ENCODE measurements around the gene GNG7. TPM values are rescaled to one million over a fixed set of nuclear protein-coding genes. Genes with fewer than 3 reads are reported as not detected.

GNG7 gene
- total RNA-seq, 1 experiment from 2014 or later: 1.1 TPM

DNA sequence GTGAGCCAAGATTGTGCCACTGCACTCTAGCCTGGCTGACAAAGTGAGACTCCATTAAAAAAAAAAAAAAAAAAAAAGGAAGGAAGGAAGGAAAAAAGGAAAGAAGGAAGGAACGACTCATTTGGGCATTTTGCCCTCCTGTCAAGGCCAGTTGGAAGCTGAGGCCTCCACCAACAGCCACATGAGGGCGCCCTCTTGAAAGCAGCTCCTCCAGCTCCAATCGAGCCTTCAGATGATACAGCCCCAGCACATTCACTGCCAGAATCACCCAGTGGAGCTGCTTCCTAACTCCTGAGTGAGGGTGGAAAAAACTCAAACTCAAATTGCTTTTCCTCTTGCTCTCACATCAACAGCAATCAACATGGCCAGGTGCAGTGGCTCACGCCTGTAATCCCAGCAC lies 40.9 kb downstream of the GNG7 start:
- no peaks in the 10 kb centered on the region for H3K9me3 ChIP-seq (ENCODE audit: low read length)
- no peaks in the 10 kb centered on the region for H3F3A ChIP-seq (ENCODE audit: low read length, unreplicated experiment)
- no peaks in the 10 kb centered on the region for H3K79me2 ChIP-seq (ENCODE audit: low read length)
- peak; percentile 7 for DNase-seq
- no peaks in the 10 kb centered on the region for H3K36me3 ChIP-seq (ENCODE audit: low read depth, low read length)
- no peak overlapping the region for H2AFZ ChIP-seq (ENCODE audit: low read length)
- no peaks in the 10 kb centered on the region for H3K9me2 ChIP-seq (replicated peaks; ENCODE audit: low read length)
- no peak overlapping the region for H3K4me3 ChIP-seq (ENCODE audit: low read length)
- POLR2A ChIA-PET (ENCODE audit: unreplicated experiment): no interaction called here
- H3K4me1 ChIP-seq (ENCODE audit: insufficient read depth, low read length): no peaks in the 10 kb centered on the region
- ATAC-seq: no peak
- TF ChIP-seq, protein P1, sequence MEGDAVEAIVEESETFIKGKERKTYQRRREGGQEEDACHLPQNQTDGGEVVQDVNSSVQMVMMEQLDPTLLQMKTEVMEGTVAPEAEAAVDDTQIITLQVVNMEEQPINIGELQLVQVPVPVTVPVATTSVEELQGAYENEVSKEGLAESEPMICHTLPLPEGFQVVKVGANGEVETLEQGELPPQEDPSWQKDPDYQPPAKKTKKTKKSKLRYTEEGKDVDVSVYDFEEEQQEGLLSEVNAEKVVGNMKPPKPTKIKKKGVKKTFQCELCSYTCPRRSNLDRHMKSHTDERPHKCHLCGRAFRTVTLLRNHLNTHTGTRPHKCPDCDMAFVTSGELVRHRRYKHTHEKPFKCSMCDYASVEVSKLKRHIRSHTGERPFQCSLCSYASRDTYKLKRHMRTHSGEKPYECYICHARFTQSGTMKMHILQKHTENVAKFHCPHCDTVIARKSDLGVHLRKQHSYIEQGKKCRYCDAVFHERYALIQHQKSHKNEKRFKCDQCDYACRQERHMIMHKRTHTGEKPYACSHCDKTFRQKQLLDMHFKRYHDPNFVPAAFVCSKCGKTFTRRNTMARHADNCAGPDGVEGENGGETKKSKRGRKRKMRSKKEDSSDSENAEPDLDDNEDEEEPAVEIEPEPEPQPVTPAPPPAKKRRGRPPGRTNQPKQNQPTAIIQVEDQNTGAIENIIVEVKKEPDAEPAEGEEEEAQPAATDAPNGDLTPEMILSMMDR (conservative IDR thresholded peaks at IDR 0.05; ENCODE audit: low read depth, low read length): peak; percentile 35
- TF ChIP-seq EZH2phosphoT487 (IDR thresholded peaks at IDR 0.05; ENCODE audit: borderline replicate concordance, low read length) (no peak), EZH2 (IDR thresholded peaks at IDR 0.05; ENCODE audit: low read length, unreplicated experiment) (no peak)
- CTCF ChIA-PET: interaction anchor here (1.6 kb wide), 1 partner anchor 13 kb away, joined by 7 read pairs; no protein-coding TSS in a partner anchor
- intact Hi-C loops (cut with micrococcal nuclease): no loop called here
- H4K20me1 ChIP-seq (ENCODE audit: low read length): no peaks in the 10 kb centered on the region
- H3K27me3 ChIP-seq (ENCODE audit: low read length): no peaks in the 10 kb centered on the region
- no peak overlapping the region for H3K9ac ChIP-seq (ENCODE audit: low read length)
- BruUV-seq (replicated peaks): no TSS peak
- H3K4me2 ChIP-seq (ENCODE audit: low read length): no peak overlapping the region
- no peak overlapping the region for H3K27ac ChIP-seq (ENCODE audit: low read length)

DNA sequence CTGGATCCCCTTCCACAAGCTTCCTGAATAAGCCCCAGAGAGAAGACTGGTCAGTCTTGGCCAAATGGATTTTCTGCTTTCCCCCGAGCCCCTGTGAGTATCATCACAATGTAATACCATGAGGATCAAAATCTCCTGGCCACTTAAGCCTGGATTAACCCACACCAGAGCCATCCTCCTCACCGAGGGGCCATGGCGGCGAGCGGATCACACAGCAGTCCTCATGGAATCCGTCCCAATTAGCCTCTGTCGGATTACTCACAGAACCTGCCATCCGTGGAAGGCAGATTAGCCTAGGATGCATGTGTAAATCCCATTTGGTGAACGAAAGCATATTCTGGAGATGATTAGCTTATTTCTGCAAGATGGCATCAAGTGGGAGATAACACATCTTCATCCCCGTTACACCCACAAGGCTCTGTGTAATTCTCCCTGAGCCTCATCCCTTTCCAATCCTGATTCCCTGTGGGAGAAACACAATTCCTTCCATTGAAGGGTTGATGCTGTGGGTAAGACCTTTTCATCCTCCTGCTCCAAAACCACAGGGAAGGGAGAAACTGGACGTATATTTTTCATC lies 42.5 kb downstream of the GNG7 start:
- DNase-seq (no peak), ATAC-seq (no peak)
- no peaks in the 10 kb centered on the region for H3K4me1 ChIP-seq (ENCODE audit: insufficient read depth, low read length)
- no peaks in the 10 kb centered on the region for H3K9me3 ChIP-seq (ENCODE audit: low read length)
- BruUV-seq (replicated peaks): no TSS peak
- H3F3A ChIP-seq (ENCODE audit: low read length, unreplicated experiment): no peaks in the 10 kb centered on the region
- H3K9me2 ChIP-seq (replicated peaks; ENCODE audit: low read length): no peaks in the 10 kb centered on the region
- intact Hi-C loops (cut with micrococcal nuclease): no loop called here
- H3K4me3 ChIP-seq (ENCODE audit: low read length): no peak overlapping the region
- TF ChIP-seq, protein P1 (conservative IDR thresholded peaks at IDR 0.05; ENCODE audit: low read depth, low read length): no peak
- no peak for TF ChIP-seq EZH2 (IDR thresholded peaks at IDR 0.05; ENCODE audit: low read length, unreplicated experiment)
- no peak for TF ChIP-seq EZH2phosphoT487 (IDR thresholded peaks at IDR 0.05; ENCODE audit: borderline replicate concordance, low read length)
- H3K27me3 ChIP-seq (ENCODE audit: low read length): no peaks in the 10 kb centered on the region
- no peak overlapping the region for H3K27ac ChIP-seq (ENCODE audit: low read length)
- H3K9ac ChIP-seq (ENCODE audit: low read length): no peak overlapping the region
- POLR2A ChIA-PET (ENCODE audit: unreplicated experiment): no interaction called here
- H4K20me1 ChIP-seq (ENCODE audit: low read length): no peaks in the 10 kb centered on the region
- CTCF ChIA-PET: no interaction called here
- H3K36me3 ChIP-seq (ENCODE audit: low read depth, low read length): no peaks in the 10 kb centered on the region
- H2AFZ ChIP-seq (ENCODE audit: low read length): no peak overlapping the region
- H3K79me2 ChIP-seq (ENCODE audit: low read length): no peaks in the 10 kb centered on the region
- H3K4me2 ChIP-seq (ENCODE audit: low read length): no peak overlapping the region

DNA sequence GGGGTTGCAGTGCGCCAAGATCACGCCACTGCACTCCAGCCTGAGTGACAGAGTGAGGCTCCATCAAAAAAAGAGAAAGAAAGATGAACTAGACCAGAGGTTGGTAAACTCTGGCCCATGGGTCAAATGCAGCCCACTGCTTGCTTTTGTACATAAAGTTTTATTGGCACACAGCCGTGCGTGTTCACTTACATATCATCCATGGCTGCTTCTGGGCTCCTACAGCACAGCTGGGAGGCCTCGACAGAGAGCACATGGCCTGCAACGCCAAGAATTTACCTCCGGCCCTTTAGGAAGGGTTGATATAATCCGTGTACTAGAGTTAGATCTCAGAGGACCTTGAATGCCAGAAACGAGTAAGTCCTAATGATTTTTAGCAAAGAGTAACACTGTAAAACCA lies 46.0 kb downstream of the GNG7 start:
- ATAC-seq (no peak), DNase-seq (no peak)
- POLR2A ChIA-PET (ENCODE audit: unreplicated experiment): no interaction called here
- Histone ChIP-seq H3F3A (ENCODE audit: low read length, unreplicated experiment) (no peaks in the 10 kb centered on the region), H3K27ac (ENCODE audit: low read length) (no peak overlapping the region), H3K4me3 (ENCODE audit: low read length) (no peak overlapping the region), H3K9me2 (replicated peaks; ENCODE audit: low read length) (no peaks in the 10 kb centered on the region), H3K27me3 (ENCODE audit: low read length) (no peaks in the 10 kb centered on the region), H3K79me2 (ENCODE audit: low read length) (no peaks in the 10 kb centered on the region), H3K4me1 (ENCODE audit: insufficient read depth, low read length) (no peaks in the 10 kb centered on the region), H3K36me3 (ENCODE audit: low read depth, low read length) (no peaks in the 10 kb centered on the region), H2AFZ (ENCODE audit: low read length) (no peak overlapping the region), H3K9me3 (ENCODE audit: low read length) (no peaks in the 10 kb centered on the region), H3K9ac (ENCODE audit: low read length) (no peak overlapping the region), H3K4me2 (ENCODE audit: low read length) (no peak overlapping the region), H4K20me1 (ENCODE audit: low read length) (no peaks in the 10 kb centered on the region)
- no peak for TF ChIP-seq EZH2 (IDR thresholded peaks at IDR 0.05; ENCODE audit: low read length, unreplicated experiment)
- TF ChIP-seq, protein P1 (conservative IDR thresholded peaks at IDR 0.05; ENCODE audit: low read depth, low read length): no peak
- no peak for TF ChIP-seq EZH2phosphoT487 (IDR thresholded peaks at IDR 0.05; ENCODE audit: borderline replicate concordance, low read length)
- intact Hi-C loops (cut with micrococcal nuclease): no loop called here
- CTCF ChIA-PET: no interaction called here
- BruUV-seq (replicated peaks): no TSS peak
